Left lung (tissue), 10 donors: ENCODE measurements around the gene ARL5C. TPM values are rescaled to one million over a fixed set of nuclear protein-coding genes. Genes with fewer than 3 reads are reported as not detected.

ENCODE experiments used
- ATAC-seq: fragments of 200-7000 bp; cut with Tn5 transposase; one replicate; pipeline ENCODE4 v1.9.1; 2020; ENCODE audit warnings: moderate library complexity
- DNase-seq, 4 donors: peaks; one replicate each; pipeline ENCODE4 v3.0.0-alpha.2; 2013 to 2020
- H3K27ac ChIP-seq, 2 donors: fragments of 200-600 bp; sonication (generic) in 1 of 2; one replicate each; pipeline versions ENCODE4 v1.5.0 to v1.8.0; 2020 to 2021
- H3K27me3 ChIP-seq, 2 donors: fragments of 200-600 bp; sonication (generic) in 1 of 2; one replicate each; pipeline versions ENCODE4 v1.5.0 to v1.8.0; 2020 to 2021
- H3K36me3 ChIP-seq, 2 donors: fragments of 200-600 bp; sonication (generic) in 1 of 2; one replicate each; pipeline versions ENCODE4 v1.5.0 to v1.8.0; 2020 to 2021
- H3K4me1 ChIP-seq, 2 donors: fragments of 200-600 bp; one replicate each; pipeline ENCODE4 v1.8.0; 2021
- H3K4me3 ChIP-seq, 2 donors: fragments of 200-600 bp; sonication (generic) in 1 of 2; one replicate each; pipeline versions ENCODE4 v1.5.0 to v1.8.0; 2020 to 2021; ENCODE audit warnings: mild to moderate bottlenecking in 1 of 2
- H3K9me3 ChIP-seq, 2 donors: fragments of 200-600 bp; sonication (generic) in 1 of 2; one replicate each; pipeline versions ENCODE4 v1.5.0 to v1.8.0; 2020 to 2021
- intact Hi-C, 2 donors: fragments of 100-400 bp; cut with DNase I; formaldehyde crosslinking; loops; one replicate each; pipeline versions ENCODE4 v1.11.2 to v1.14.2; 2022
- polyA plus RNA-seq, 6 donors: library from polyadenylated mRNA; unstranded; fragments of 120-200 nt; gene quantifications; one replicate each; pipeline ENCODE4 v1.2.1, GENCODE V29; 2013; ENCODE audit not compliant: insufficient read length in 6 of 6
- total RNA-seq, 2 donors: library from RNA; stranded (reverse); fragmentation: NEBNext Ultra II Directional; extraction: Animal tissue kit (Norgen Biotek cat#: 25700); gene quantifications; one replicate each; pipeline ENCODE4 v1.2.1, GENCODE V29; 2021
- TF ChIP-seq, protein P1 (sequence below), 2 donors: fragments of 200-600 bp; sonication (generic) in 1 of 2; IDR thresholded peaks; one replicate each; pipeline versions ENCODE4 v1.5.0 to v1.8.0; 2021; ENCODE audit warnings: antibody characterized with exemption in 2 of 2
- donor health status: DM: no; HTN: yes; CAD: no.
- donor health status: DM: no; HTN: no; CAD: no.

ARL5C gene
- total and polyA plus RNA-seq, 8 donors = 0.34 to 0.69 (median 0.46) TPM; not detected in 4

DNA sequence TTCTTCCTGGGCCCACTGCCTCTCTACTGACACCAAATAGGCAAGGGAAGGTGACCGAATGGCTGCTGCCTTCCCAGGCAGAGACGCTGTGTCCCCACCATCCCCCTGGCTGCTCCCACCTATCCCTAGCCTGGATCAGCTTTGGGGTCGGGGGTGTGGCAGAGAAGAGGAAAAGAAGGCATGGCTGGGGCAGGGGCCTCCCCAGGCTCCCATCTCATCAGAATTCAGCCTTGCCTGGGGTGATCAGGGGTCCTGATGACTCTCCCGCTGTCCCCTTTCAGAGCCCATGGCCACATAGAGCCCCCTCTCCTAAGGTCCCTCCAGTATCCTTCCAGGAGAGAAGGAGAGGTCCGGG, 15.2 kb downstream of the ARL5C start:
- Histone ChIP-seq H3K36me3 (no peaks in the 10 kb centered on the region), H3K27me3 (peaks cover 9 to 41% of the 10 kb centered on the region in 2 donors), H3K4me1 (peaks cover 4 to 24% of the 10 kb centered on the region in 2 donors), H3K27ac (no peak overlapping the region), H3K4me3 (peak overlapping the region in 1 of 2 donors; percentile 93), H3K9me3 (no peaks in the 10 kb centered on the region)
- no peak for DNase-seq
- ATAC-seq = no peak
- intact Hi-C loops = loop anchor here in 1 of 2 donors (5.0 kb wide), 1 partner anchor 168 kb away; no protein-coding TSS in a partner anchor
- TF ChIP-seq, protein P1, sequence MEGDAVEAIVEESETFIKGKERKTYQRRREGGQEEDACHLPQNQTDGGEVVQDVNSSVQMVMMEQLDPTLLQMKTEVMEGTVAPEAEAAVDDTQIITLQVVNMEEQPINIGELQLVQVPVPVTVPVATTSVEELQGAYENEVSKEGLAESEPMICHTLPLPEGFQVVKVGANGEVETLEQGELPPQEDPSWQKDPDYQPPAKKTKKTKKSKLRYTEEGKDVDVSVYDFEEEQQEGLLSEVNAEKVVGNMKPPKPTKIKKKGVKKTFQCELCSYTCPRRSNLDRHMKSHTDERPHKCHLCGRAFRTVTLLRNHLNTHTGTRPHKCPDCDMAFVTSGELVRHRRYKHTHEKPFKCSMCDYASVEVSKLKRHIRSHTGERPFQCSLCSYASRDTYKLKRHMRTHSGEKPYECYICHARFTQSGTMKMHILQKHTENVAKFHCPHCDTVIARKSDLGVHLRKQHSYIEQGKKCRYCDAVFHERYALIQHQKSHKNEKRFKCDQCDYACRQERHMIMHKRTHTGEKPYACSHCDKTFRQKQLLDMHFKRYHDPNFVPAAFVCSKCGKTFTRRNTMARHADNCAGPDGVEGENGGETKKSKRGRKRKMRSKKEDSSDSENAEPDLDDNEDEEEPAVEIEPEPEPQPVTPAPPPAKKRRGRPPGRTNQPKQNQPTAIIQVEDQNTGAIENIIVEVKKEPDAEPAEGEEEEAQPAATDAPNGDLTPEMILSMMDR (IDR thresholded peaks at IDR 0.05) = no peak

DNA sequence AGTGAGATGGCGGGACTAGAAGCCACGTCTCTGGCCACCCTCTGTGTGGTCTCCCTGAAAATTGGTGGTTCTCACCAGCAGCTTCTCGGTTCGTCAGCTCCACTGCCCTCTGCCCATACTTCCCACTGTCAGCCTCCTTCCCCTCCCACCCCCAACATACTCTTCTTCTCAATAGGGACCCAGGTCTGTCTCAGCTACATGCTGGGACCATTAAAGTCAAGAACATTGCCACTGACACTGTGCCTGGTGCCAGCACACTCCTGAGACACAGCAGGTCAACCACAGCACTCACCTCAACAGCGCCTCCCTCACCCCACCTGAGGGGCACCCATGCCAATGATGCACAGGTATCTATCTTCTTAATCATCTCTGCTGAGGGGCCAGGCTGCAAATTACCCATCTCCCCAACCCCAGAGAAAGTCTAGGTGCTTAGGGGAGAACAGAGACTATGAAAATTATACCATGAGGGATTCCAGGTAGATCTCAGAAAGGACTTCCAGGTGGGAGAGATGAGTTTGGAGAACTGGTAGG, 15.8 kb downstream of the ARL5C start:
- peaks cover 4 to 24% of the 10 kb centered on the region in 2 donors for H3K4me1 ChIP-seq
- H3K27ac ChIP-seq = no peak overlapping the region
- no peak for ATAC-seq
- H3K27me3 ChIP-seq = peaks cover 9 to 41% of the 10 kb centered on the region in 2 donors
- intact Hi-C loops = loop anchor here in 1 of 2 donors (5.0 kb wide), 1 partner anchor 168 kb away; no protein-coding TSS in a partner anchor
- TF ChIP-seq, protein P1 (IDR thresholded peaks at IDR 0.05) = no peak
- DNase-seq = no peak
- no peaks in the 10 kb centered on the region for H3K9me3 ChIP-seq
- no peak overlapping the region for H3K4me3 ChIP-seq
- H3K36me3 ChIP-seq = no peaks in the 10 kb centered on the region

DNA sequence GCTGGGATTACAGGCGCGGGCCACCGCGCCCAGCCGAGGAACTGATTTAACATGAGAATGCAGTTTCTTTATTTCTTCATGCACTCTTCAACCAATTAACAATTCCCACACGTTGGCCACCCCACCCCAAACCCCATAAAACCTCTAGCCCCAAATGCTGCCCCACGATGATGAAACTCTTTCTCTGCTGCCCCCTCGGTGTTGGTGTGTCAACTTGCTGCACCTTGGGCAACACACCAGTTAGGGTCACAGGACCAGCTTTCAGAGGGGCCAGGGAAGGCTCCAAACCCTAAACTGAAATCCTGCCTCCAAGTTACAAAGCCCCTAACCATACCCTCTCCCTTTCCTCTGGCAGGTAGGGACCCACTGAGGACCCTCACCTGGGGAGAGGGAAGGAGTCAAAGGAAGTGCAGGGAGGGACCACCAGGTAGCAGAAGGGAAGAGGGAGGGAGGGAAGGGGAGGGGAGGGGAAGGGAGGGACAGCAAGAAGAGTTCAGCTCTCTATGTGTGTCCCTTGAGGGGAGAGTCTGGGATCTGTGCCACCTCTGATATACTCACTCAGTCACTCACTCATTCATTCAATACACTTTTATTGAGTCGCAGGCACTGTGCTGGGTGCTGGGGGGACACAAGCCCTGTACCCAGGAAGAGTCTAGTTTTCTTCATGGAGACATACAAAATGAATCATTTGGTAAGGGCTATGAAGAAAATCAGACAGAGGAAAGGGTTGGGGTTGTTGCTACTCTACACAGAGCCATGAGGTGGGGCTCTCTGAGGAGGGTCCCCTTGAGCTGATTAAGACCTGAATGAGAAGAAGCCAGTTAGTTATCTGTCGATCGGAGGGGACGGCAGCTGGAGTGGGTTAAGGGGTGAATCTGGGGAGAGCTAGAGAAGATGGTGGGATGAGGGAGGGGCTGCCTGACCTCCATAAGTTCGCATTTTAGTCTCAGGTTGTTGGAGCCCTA, 18.5 kb downstream of the ARL5C start:
- ATAC-seq (no peak), DNase-seq (no peak)
- intact Hi-C loops = loop anchor here in 1 of 2 donors (10.0 kb wide), 1 partner anchor 73 kb away; no protein-coding TSS in a partner anchor
- Histone ChIP-seq H3K36me3 (no peaks in the 10 kb centered on the region), H3K27ac (no peak overlapping the region), H3K4me1 (peaks cover under 1 to 19% of the 10 kb centered on the region in 2 donors), H3K27me3 (peaks cover 9 to 39% of the 10 kb centered on the region in 2 donors), H3K4me3 (no peak overlapping the region), H3K9me3 (no peaks in the 10 kb centered on the region)
- TF ChIP-seq, protein P1 (IDR thresholded peaks at IDR 0.05) = no peak

DNA sequence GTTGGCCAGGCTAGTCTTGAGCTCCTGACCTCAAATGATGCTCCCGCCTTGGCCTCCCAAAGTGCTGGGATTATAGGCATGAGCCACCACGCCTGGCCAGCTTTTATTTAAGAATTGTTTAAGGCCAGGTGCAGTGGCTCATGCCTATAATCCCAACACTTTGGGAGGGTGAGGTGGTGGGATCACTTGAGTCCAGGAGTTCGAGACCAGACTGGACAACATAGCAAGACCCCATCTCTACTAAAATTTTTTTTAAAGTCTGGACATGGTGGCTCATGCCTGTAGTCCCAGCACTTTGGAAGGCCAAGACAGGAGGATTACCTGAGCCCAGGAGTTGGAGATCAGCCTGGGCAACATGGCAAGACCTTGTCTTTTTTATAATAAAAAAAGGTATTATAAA, 19.7 kb downstream of the ARL5C start:
- H3K4me1 ChIP-seq = peaks cover 0 to 7% of the 10 kb centered on the region in 2 donors
- peaks cover 5 to 27% of the 10 kb centered on the region in 2 donors for H3K27me3 ChIP-seq
- TF ChIP-seq, protein P1 (IDR thresholded peaks at IDR 0.05) = no peak
- no peak overlapping the region for H3K27ac ChIP-seq
- H3K36me3 ChIP-seq = no peaks in the 10 kb centered on the region
- H3K9me3 ChIP-seq = peaks cover 0 to 2% of the 10 kb centered on the region in 2 donors
- DNase-seq = no peak
- intact Hi-C loops = loop anchor here in 1 of 2 donors (10.0 kb wide), 1 partner anchor 71 kb away; no protein-coding TSS in a partner anchor
- H3K4me3 ChIP-seq = no peak overlapping the region
- no peak for ATAC-seq

DNA sequence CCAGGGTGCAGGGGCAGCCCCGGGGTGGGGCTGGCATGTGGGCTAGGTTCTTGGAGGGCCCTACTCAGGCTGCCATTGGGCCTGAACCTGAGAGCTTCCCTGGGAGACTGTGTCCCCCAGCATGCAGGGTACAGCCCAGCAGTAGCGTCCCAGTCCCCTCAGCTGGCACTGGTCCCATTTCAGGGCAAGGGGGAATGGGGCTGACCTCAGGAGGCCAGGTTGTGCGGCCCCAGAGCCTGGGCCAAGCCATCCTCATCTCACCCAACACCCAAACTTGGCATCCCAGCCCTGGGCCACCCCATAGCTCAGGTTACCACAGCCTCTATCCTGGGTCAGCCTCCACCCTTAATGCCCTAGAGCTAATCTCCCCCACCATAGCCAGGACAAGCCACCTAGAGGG, 20.8 kb downstream of the ARL5C start:
- peaks cover 0 to 16% of the 10 kb centered on the region in 2 donors for H3K27me3 ChIP-seq
- no peaks in the 10 kb centered on the region for H3K4me1 ChIP-seq
- ATAC-seq = no peak
- TF ChIP-seq, protein P1 (IDR thresholded peaks at IDR 0.05) = no peak
- no peaks in the 10 kb centered on the region for H3K36me3 ChIP-seq
- H3K4me3 ChIP-seq = no peak overlapping the region
- H3K27ac ChIP-seq = no peak overlapping the region
- intact Hi-C loops = loop anchor here in 1 of 2 donors (10.0 kb wide), 1 partner anchor 70 kb away; no protein-coding TSS in a partner anchor
- no peak for DNase-seq
- H3K9me3 ChIP-seq = peaks cover 0 to 4% of the 10 kb centered on the region in 2 donors
